PFSK-1 (cell line): ENCODE measurements around the gene DNAH2.

ENCODE experiments used
- FOXP2 ChIP-seq: optimal IDR thresholded peaks from 2 replicates; pipeline ENCODE3; 2011; ENCODE audit warnings: borderline replicate concordance, control low read depth, inconsistent platforms; ENCODE audit not compliant: insufficient read depth; ENCODE audit errors: extremely low read length, extremely low read depth
- POLR2AphosphoS5 ChIP-seq: IDR thresholded peaks from 2 replicates; pipeline ENCODE4 v1.6.1; 2012; ENCODE audit warnings: low read depth, mild to moderate bottlenecking, control low read depth, low read length, moderate library complexity
- REST ChIP-seq, 2 experiments: IDR thresholded peaks; 2 replicates each; pipeline versions ENCODE4 v1.6.1 to v1.8.0; 2011 to 2012; ENCODE audit warnings: low read depth in 2 of 2, low read length in 2 of 2, control low read depth in 1 of 2, inconsistent platforms in 1 of 2, mild to moderate bottlenecking in 1 of 2, moderate library complexity in 1 of 2; ENCODE audit not compliant: insufficient read depth in 1 of 2
- SIN3A ChIP-seq: IDR thresholded peaks from 2 replicates; pipeline ENCODE4 v1.6.1; 2012; ENCODE audit warnings: mild to moderate bottlenecking, low read length, moderate library complexity, borderline replicate concordance; ENCODE audit not compliant: insufficient read depth
- TAF1 ChIP-seq: IDR thresholded peaks from 2 replicates; pipeline ENCODE4 v1.6.1; 2012; ENCODE audit warnings: low read length, control low read depth, borderline replicate concordance; ENCODE audit not compliant: insufficient read depth

Gene DNAH2

GRCh38 chr17:7824021-7824924 is 106.7 kb downstream of the DNAH2 start:
- no peak for TF ChIP-seq TAF1
- no peak for TF ChIP-seq POLR2AphosphoS5
- TF ChIP-seq FOXP2: no peak
- no peak for TF ChIP-seq REST (IDR thresholded peaks at IDR 0.05; ENCODE audit: insufficient read depth in 1 of 2, low read depth in 2 of 2, low read length in 2 of 2)
- TF ChIP-seq SIN3A: no peak

GRCh38 chr17:7825206-7825990 is 107.9 kb downstream of the DNAH2 start:
- no peak for TF ChIP-seq FOXP2
- TF ChIP-seq SIN3A: no peak
- TF ChIP-seq POLR2AphosphoS5: no peak
- TF ChIP-seq TAF1: no peak
- TF ChIP-seq REST (IDR thresholded peaks at IDR 0.05; ENCODE audit: insufficient read depth in 1 of 2, low read depth in 2 of 2, low read length in 2 of 2): no peak

- TF ChIP-seq TAF1 (no peak), SIN3A (no peak), REST (IDR thresholded peaks at IDR 0.05; ENCODE audit: insufficient read depth in 1 of 2, low read depth in 2 of 2, low read length in 2 of 2) (no peak), POLR2AphosphoS5 (no peak), FOXP2 (no peak)
Measured at GRCh38 chr17:7830616-7831015, 113.1 kb downstream of the DNAH2 start.

- TF ChIP-seq SIN3A (no peak), FOXP2 (no peak), TAF1 (no peak), POLR2AphosphoS5 (no peak), REST (IDR thresholded peaks at IDR 0.05; ENCODE audit: insufficient read depth in 1 of 2, low read depth in 2 of 2, low read length in 2 of 2) (no peak)
Measured at GRCh38 chr17:7831233-7831632, 113.7 kb downstream of the DNAH2 start.
